Pancreas (tissue), 10 donors: Measurements from ENCODE around the gene MAP4K5. TPM values are rescaled to one million over a fixed set of nuclear protein-coding genes. Genes with fewer than 3 reads are reported as not detected.

ENCODE experiments used
- ATAC-seq, 4 donors: fragments of 200-7000 bp; cut with Tn5 transposase; one replicate each; pipeline versions ENCODE4 v1.8.0 to v1.9.1; 2020; ENCODE audit warnings: mild to moderate bottlenecking in 4 of 4, moderate library complexity in 4 of 4
- DNase-seq, 6 donors: peaks; one replicate each; pipeline ENCODE4 v3.0.0-alpha.2; 2020
- FAIRE-seq: peaks from 2 replicates; lab custom pipeline; 2012; peaks lifted over from hg19 to GRCh38; lab: Jason Lieb, UNC
- H3K27ac ChIP-seq, 4 donors: fragments of 200-600 bp; sonication (generic); 1 replicate in 3 of 4; 2 replicates in 1 of 4; pipeline versions ENCODE4 v1.5.0 to v1.8.0; 2020
- H3K27me3 ChIP-seq, 4 donors: fragments of 200-600 bp; one replicate each; pipeline ENCODE4 v1.8.0; 2021
- H3K36me3 ChIP-seq, 3 donors: fragments of 200-600 bp; sonication (generic) in 1 of 3; one replicate each; pipeline versions ENCODE4 v1.5.0 to v1.8.0; 2020 to 2021
- H3K4me1 ChIP-seq, 3 donors: fragments of 200-600 bp; one replicate each; pipeline ENCODE4 v1.8.0; 2021
- H3K4me3 ChIP-seq, 4 donors: fragments of 200-600 bp; sonication (generic) in 2 of 4; one replicate each; pipeline versions ENCODE4 v1.5.0 to v1.8.0; 2020 to 2021
- H3K9me3 ChIP-seq, 4 donors: fragments of 200-600 bp; one replicate each; pipeline ENCODE4 v1.8.0; 2021
- CTCF ChIP-seq, 4 donors: fragments of 200-600 bp; sonication (generic) in 3 of 4; IDR thresholded peaks; one replicate each; pipeline versions ENCODE4 v1.5.0 to v1.8.0; 2021; ENCODE audit warnings: antibody characterized with exemption in 4 of 4
- WGBS, 2 donors: extraction: QIAGEN DNeasy Blood & Tissue Kit; methylation state at CpG; one replicate each; pipeline ENCODE4 v1.1.7; 2013; 5-methylcytosine and 5-hydroxymethylcytosine counted together
- intact Hi-C, 3 donors: fragments of 100-400 bp; cut with DNase I; formaldehyde crosslinking; loops; one replicate each; pipeline versions ENCODE4 v1.11.1 to v1.14.2; 2022
- polyA plus RNA-seq, 2 donors: library from polyadenylated mRNA; stranded (reverse); fragments of 200-250 nt; gene quantifications; one replicate each; pipeline ENCODE4 v1.2.3, GENCODE V29; 2013
- total RNA-seq, 6 donors: library from RNA; stranded (reverse); fragmentation: NEBNext Ultra II Directional in 4 of 6; extraction: Animal tissue kit (Norgen Biotek cat#: 25700) in 4 of 6; gene quantifications; one replicate each; pipeline versions ENCODE4 v1.2.1 to v1.2.4, GENCODE V29; 2021 to 2023
- donor health status: healthy with polysubstance abuse.
- donor health status: DM: no; HTN: no; CAD: no; lungs with moderate emphysema.
- donor health status: DM: no; HTN: no; CAD: no.
- donor health status: control.
- donor health status: control.
- donor health status: Bipolar disorder and iron deficiency.
- donor health status: DM: yes; HTN: yes; CAD: no.
- donor health status: DM: no; HTN: no; CAD: no.
- donor health status: DM: no; HTN: no; CAD: no.
- donor health status: DM: yes; HTN: yes; CAD: no.

The MAP4K5 gene
- total RNA-seq (10 to 100 TPM; 19.0 to 28.6 (median 23.5) TPM), polyA plus RNA-seq (10 to 100 TPM; 12.6 to 15.5 TPM)

DNA sequence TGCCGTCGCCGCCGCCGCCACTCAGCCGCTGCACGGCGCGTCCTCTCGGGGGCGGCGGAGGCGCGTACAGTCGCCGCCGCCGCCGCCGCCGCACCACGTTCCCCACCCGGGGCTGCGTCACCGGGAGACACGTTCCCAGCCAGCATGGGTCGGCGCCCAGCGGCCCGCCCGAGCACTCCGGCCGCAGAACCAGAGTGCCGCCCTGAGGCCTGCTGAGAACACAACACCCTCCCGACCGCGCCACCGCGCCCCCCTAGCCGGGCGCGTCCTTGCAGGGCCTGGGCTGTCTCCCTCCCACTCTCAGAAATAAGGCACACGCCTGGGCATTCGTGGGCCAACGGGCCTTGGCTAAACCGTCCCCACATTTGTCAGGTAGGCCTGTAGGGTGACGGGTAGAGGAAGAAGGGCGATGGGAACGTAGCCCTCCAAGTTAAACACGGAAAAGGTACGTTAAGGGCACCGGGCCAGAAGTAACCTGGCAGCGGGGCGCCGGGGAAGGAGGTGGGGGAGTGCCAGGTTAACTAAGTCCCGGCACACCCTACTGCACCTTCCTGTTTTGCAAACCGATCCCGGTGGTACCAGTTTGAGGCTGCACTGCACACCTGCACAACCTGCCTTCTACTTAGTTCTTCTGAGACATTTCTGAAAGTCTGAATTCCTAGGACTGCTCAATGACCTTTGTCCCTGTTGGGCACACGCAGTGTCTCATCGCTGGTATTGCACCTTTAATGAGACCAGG lies at the start of gene MAP4K5:
Gene MAP4K5 (minus strand): TSS at position 68 of the 739 bp plus-strand sequence. CDS start 520 bp downstream, outside the sequence.
- Histone ChIP-seq H3K27me3 (no peaks in the 10 kb centered on the region), H3K27ac (peak within 1 kb of the TSS; percentile 92 to 96 (median 94)), H3K36me3 (no peaks in the 10 kb centered on the region), H3K4me3 (peak within 1 kb of the TSS; percentile 72 to 94 (median 90)), H3K9me3 (no peaks in the 10 kb centered on the region), H3K4me1 (peaks cover 0 to 29% (median 8%) of the 10 kb centered on the region in 3 donors)
- 0% methylated on average over 55 to 60 of the region's 60 CpGs for WGBS, 2 donors
- peak; percentile 57 to 91 (median 78) for TF ChIP-seq CTCF (IDR thresholded peaks at IDR 0.05)
- DNase-seq (peak; percentile 90 to 96 (median 94)), FAIRE-seq (no peak), ATAC-seq (peak; percentile 96 to 99 (median 98))
- intact Hi-C loops, result loop anchor here in 1 of 3 donors (5.0 kb wide), 1 partner anchor 210 kb away; no protein-coding TSS in a partner anchor

DNA sequence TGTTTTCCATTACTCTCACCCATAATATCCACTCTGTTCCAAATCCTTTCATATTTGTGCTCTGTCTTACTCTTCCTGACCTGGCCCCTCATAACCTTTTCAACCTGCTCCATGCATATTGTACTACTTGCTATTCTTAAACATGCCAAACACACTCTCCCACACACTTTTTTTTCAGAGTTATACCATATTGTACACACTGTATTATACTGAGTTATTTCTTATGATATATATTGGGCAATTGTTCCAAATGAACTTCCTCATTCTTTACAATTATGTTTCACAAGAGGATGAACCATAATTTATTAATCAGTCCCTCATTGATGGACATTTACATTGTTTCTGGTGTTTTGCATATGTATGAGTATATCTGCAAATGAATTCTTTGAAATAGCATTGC lies 46.1 kb upstream of the MAP4K5 start:
- no peak for TF ChIP-seq CTCF (IDR thresholded peaks at IDR 0.05)
- no peak overlapping the region for H3K27ac ChIP-seq
- intact Hi-C loops, result no loop called here
- DNase-seq (no peak), FAIRE-seq (no peak), ATAC-seq (no peak)
- no peaks in the 10 kb centered on the region for H3K36me3 ChIP-seq
- no peak overlapping the region for H3K4me3 ChIP-seq
- H3K4me1 ChIP-seq, result no peaks in the 10 kb centered on the region
- H3K9me3 ChIP-seq, result no peaks in the 10 kb centered on the region
- no peaks in the 10 kb centered on the region for H3K27me3 ChIP-seq

DNA sequence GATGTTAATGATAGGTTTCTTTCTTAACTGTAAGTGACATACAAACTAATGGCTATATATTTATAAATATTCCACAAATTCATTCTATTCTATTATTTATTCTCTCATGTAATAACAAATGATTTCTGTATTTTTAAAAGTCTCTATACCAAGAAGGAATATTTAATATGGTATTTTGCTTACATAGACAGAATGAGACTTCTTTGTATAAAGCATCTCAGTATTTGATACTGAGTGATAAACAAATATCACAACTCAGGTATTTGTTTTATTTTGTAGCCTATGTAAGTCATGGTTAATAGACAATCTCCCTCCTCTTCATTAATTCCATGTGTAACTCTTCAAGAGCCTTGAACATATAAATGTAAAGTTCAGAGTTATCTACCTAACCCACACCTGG lies 45.6 kb upstream of the MAP4K5 start:
- H3K36me3 ChIP-seq, result no peaks in the 10 kb centered on the region
- no peak overlapping the region for H3K27ac ChIP-seq
- H3K4me1 ChIP-seq, result no peaks in the 10 kb centered on the region
- no peak overlapping the region for H3K4me3 ChIP-seq
- intact Hi-C loops, result no loop called here
- H3K9me3 ChIP-seq, result no peaks in the 10 kb centered on the region
- no peaks in the 10 kb centered on the region for H3K27me3 ChIP-seq
- ATAC-seq (no peak), FAIRE-seq (no peak), DNase-seq (no peak)
- TF ChIP-seq CTCF (IDR thresholded peaks at IDR 0.05), result no peak

GRCh38 chr14:50575769-50576168 lies 43.4 kb upstream of the MAP4K5 start:
- Histone ChIP-seq H3K36me3 (no peaks in the 10 kb centered on the region), H3K4me3 (no peak overlapping the region), H3K27ac (no peak overlapping the region), H3K27me3 (no peaks in the 10 kb centered on the region), H3K9me3 (peaks cover 0 to 3% (median 0%) of the 10 kb centered on the region in 4 donors), H3K4me1 (no peaks in the 10 kb centered on the region)
- DNase-seq (no peak), FAIRE-seq (no peak), ATAC-seq (no peak)
- TF ChIP-seq CTCF (IDR thresholded peaks at IDR 0.05), result no peak
- intact Hi-C loops, result no loop called here

DNA sequence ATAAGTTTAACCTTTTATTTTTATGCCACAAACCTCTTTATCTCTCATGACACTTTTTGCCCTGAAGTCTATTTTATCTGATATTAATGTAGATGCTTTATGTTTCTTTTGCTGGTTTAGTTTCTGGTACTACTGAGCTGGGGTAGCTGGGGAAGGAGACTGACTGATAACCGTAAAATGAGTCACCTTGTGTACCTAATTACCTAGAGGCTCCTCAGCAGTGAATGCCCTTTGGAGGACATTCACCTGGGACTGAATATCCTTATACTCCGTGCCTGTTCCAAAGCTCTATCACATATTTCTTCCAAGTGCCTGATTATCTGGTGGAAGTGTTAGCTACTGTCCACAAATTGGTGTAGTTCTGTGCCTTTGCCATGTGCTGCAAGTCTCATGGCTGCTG lies 41.5 kb upstream of the MAP4K5 start:
- Histone ChIP-seq H3K4me1 (no peaks in the 10 kb centered on the region), H3K36me3 (no peaks in the 10 kb centered on the region), H3K27me3 (no peaks in the 10 kb centered on the region), H3K4me3 (no peak overlapping the region), H3K9me3 (peaks cover 0 to 6% (median 0%) of the 10 kb centered on the region in 4 donors), H3K27ac (no peak overlapping the region)
- FAIRE-seq (no peak), DNase-seq (no peak), ATAC-seq (peak; percentile 42 to 78 (median 64))
- TF ChIP-seq CTCF (IDR thresholded peaks at IDR 0.05), result no peak
- intact Hi-C loops, result no loop called here
- 49 to 54% methylated on average over 2 of the region's 2 CpGs for WGBS, 2 donors
